Heart left ventricle (tissue), 16 donors: ENCODE results near the gene ULBP3. TPM values are rescaled to one million over a fixed set of nuclear protein-coding genes. Genes with fewer than 3 reads are reported as not detected.

Experiments
- ATAC-seq, 4 donors: fragments of 200-7000 bp; cut with Tn5 transposase; one replicate each; pipeline ENCODE4 v1.9.1; 2020 to 2022; ENCODE audit warnings: moderate library complexity in 4 of 4, mild to moderate bottlenecking in 3 of 4, moderate number of reproducible peaks in 1 of 4
- DNase-seq, 5 donors: peaks; one replicate each; pipeline ENCODE4 v3.0.0-alpha.2; 2020
- H3K27ac ChIP-seq, 12 donors: fragments of 200-600 bp; sonication (generic) in 4 of 12; one replicate each; pipeline versions ENCODE4 v1.5.0 to v1.8.0; 2016 to 2022; ENCODE audit warnings: mild to moderate bottlenecking in 2 of 12
- H3K27me3 ChIP-seq, 9 donors: fragments of 200-600 bp; sonication (generic) in 2 of 9; one replicate each; pipeline versions ENCODE4 v1.5.1 to v1.8.0; 2016 to 2022; ENCODE audit warnings: mild to moderate bottlenecking in 3 of 9
- H3K36me3 ChIP-seq, 9 donors: fragments of 200-600 bp; sonication (generic) in 2 of 9; one replicate each; pipeline versions ENCODE4 v1.5.0 to v1.8.0; 2018 to 2022; ENCODE audit warnings: mild to moderate bottlenecking in 2 of 9
- H3K4me1 ChIP-seq, 12 donors: fragments of 200-600 bp; sonication (generic) in 4 of 12; one replicate each; pipeline versions ENCODE4 v1.5.0 to v1.8.0; 2016 to 2022; ENCODE audit warnings: mild to moderate bottlenecking in 3 of 12
- H3K4me3 ChIP-seq, 12 donors: fragments of 200-600 bp; sonication (generic) in 4 of 12; one replicate each; pipeline versions ENCODE4 v1.5.0 to v1.8.0; 2017 to 2022; ENCODE audit warnings: mild to moderate bottlenecking in 9 of 12, moderate library complexity in 4 of 12
- H3K9me3 ChIP-seq, 12 donors: fragments of 200-600 bp; sonication (generic) in 4 of 12; one replicate each; pipeline versions ENCODE4 v1.5.0 to v1.8.0; 2016 to 2022; ENCODE audit warnings: mild to moderate bottlenecking in 1 of 12
- POLR2A ChIP-seq, 2 donors: fragments of 450-650 bp; IDR thresholded peaks; one replicate each; pipeline ENCODE4 v1.6.1; 2017; ENCODE audit warnings: antibody characterized with exemption in 2 of 2, mild to moderate bottlenecking in 2 of 2, moderate library complexity in 2 of 2
- WGBS, 4 donors: extraction: QIAGEN DNeasy Blood & Tissue Kit in 2 of 4; methylation state at CpG; one replicate each; pipeline versions ENCODE4 v1.1.5 to v1.1.7; 2013 to 2018; 5-methylcytosine and 5-hydroxymethylcytosine counted together
- intact Hi-C, 10 donors: fragments of 100-400 bp; cut with DNase I; formaldehyde crosslinking; loops; one replicate each; pipeline versions ENCODE4 v1.11.1 to v1.14.2; 2022
- long read RNA-seq, 3 donors: library from polyadenylated mRNA; unstranded; transcript quantifications; one replicate each; pipeline ENCODE4 v2.0.0, GENCODE V29; 2020 to 2021
- polyA plus RNA-seq, 2 donors: library from polyadenylated mRNA; stranded (reverse); fragments of 200-250 nt; gene quantifications; one replicate each; pipeline ENCODE4 v1.2.3, GENCODE V29; 2013
- total RNA-seq, 9 donors: library from RNA; depleted of rRNA in 2 of 9; stranded (reverse); fragments of >200 nt in 2 of 9; fragmentation: NEBNext Ultra II Directional in 3 of 9; extraction: Animal tissue kit (Norgen Biotek cat#: 25700) in 3 of 9; gene quantifications; one replicate each; pipeline versions ENCODE4 v1.1.0 to v1.2.4, GENCODE V29; 2016 to 2023
- TF ChIP-seq, protein P1 (sequence below), 12 donors: fragments of 200-600 bp; sonication (generic) in 4 of 12; IDR thresholded peaks; one replicate each; pipeline versions ENCODE4 v1.5.0 to v1.8.0; 2018 to 2022; ENCODE audit warnings: antibody characterized with exemption in 12 of 12, mild to moderate bottlenecking in 5 of 12
- donor health status: ischemic (EF 13 %, LVEDD 7.1; RV severe dilation, severe dysfunction).
- donor health status: healthy with polysubstance abuse.
- donor health status: DM: no; HTN: yes; CAD: no.
- donor health status: DM: no; HTN: no; CAD: no.
- donor health status: ischemic (EF 25% LVEDD 6.9; RV normal size, moderate dysfunction).
- donor health status: ischemic (EF 25% LVEDD 5.7; RV mildly dilated, moderate dysfunction).
- donor health status: healthy.
- donor health status: DM: yes; HTN: yes; CAD: no.
- donor health status: ischemic (EF 35%, LVEDD 5.7; RV mildly dilated, moderate dysfunction).
- donor health status: nonischemic (EF 11% LVEDD 7.7; RV severe dilation, severe dysfunction).
- donor health status: DM: yes; HTN: yes; CAD: no.
- donor health status: PGD.
- donor health status: ischemic (EF 29% LVEDD 5.4; RV normal size, mild dysfunction).
- donor health status: nonischemic (EF 23%, LVEDD 6.1; RV moderate dilation, normal function).

The ULBP3 gene
- 1 to 10 TPM in 6 of 9 donors, under 1 TPM in 3; 0.72 to 1.8 (median 1.3) TPM for total RNA-seq
- 1 to 10 TPM in 1 of 2 donors, not detected in 1; 3.6 TPM for polyA plus RNA-seq
- long read RNA-seq, donor 1 = 0 reads
- long read RNA-seq, donor 2, partial matches to known transcripts = 0 of 2 reads
- long read RNA-seq, donor 2, other reads (novel, unspliced or antisense) = 0 of 2 reads
- long read RNA-seq, donor 3, partial matches to known transcripts = 0 of 4 reads
- long read RNA-seq, donor 3, other reads (novel, unspliced or antisense) = 0 of 4 reads

GRCh38 chr6:150068720-150069648 is at the start of gene ULBP3:
Gene ULBP3, minus strand, starts transcription at chr6:150069121. Its CDS starts 55 bp downstream, at chr6:150069066.
- Histone ChIP-seq H3K36me3 (no peaks in the 10 kb centered on the region), H3K4me3 (peak within 1 kb of the TSS; percentile 18 to 80 (median 70)), H3K27ac (peak within 1 kb of the TSS in 5 of 12 donors; percentile 9 to 57 (median 39)), H3K9me3 (no peaks in the 10 kb centered on the region), H3K4me1 (peaks cover 0 to 13% (median 4%) of the 10 kb centered on the region in 12 donors), H3K27me3 (peaks cover 0 to 2% (median 0%) of the 10 kb centered on the region in 9 donors)
- whole genome bisulfite sequencing, 4 donors = 4 to 15% (median 6%) methylated on average over 39 to 72 of the region's 72 CpGs
- peak in 1 of 2 donors; percentile 80 for TF ChIP-seq POLR2A (IDR thresholded peaks at IDR 0.05)
- TF ChIP-seq, protein P1, sequence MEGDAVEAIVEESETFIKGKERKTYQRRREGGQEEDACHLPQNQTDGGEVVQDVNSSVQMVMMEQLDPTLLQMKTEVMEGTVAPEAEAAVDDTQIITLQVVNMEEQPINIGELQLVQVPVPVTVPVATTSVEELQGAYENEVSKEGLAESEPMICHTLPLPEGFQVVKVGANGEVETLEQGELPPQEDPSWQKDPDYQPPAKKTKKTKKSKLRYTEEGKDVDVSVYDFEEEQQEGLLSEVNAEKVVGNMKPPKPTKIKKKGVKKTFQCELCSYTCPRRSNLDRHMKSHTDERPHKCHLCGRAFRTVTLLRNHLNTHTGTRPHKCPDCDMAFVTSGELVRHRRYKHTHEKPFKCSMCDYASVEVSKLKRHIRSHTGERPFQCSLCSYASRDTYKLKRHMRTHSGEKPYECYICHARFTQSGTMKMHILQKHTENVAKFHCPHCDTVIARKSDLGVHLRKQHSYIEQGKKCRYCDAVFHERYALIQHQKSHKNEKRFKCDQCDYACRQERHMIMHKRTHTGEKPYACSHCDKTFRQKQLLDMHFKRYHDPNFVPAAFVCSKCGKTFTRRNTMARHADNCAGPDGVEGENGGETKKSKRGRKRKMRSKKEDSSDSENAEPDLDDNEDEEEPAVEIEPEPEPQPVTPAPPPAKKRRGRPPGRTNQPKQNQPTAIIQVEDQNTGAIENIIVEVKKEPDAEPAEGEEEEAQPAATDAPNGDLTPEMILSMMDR (IDR thresholded peaks at IDR 0.05) = peak; percentile 21 to 71 (median 53)
- intact Hi-C loops = no loop called here
- peak; percentile 84 to 95 (median 87) for DNase-seq
- peak; percentile 94 to 97 (median 96) for ATAC-seq

DNA sequence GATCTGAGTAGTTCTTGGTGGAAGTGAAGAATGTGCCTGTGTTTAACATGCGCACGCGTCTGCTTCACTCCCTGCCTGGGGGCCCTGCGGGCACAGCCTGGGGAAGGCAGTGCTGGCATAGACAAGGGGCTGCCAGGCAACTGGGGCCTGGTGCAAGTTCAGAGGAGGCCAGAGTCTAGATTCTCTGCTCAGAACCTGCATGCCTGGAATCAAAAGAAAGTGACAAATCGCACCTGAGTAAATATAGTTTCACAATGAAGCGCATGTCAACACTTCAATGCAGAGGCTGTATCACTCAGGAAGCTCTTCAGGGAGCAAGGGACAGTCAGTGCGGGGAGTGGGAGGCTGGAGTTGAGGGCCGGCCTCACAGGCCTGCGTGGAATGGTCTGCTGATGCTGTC is 49.7 kb upstream of the ULBP3 start:
- no peaks in the 10 kb centered on the region for H3K36me3 ChIP-seq
- no peak for DNase-seq
- H3K9me3 ChIP-seq = no peaks in the 10 kb centered on the region
- H3K27me3 ChIP-seq = no peaks in the 10 kb centered on the region
- no peak overlapping the region for H3K4me3 ChIP-seq
- H3K4me1 ChIP-seq = peaks cover 0 to 7% (median 0%) of the 10 kb centered on the region in 12 donors
- H3K27ac ChIP-seq = no peak overlapping the region
- WGBS, 4 donors = 76 to 87% (median 79%) methylated on average over 9 of the region's 9 CpGs
- intact Hi-C loops = no loop called here
- TF ChIP-seq, protein P1 (IDR thresholded peaks at IDR 0.05) = no peak
- no peak for TF ChIP-seq POLR2A (IDR thresholded peaks at IDR 0.05)
- peak in 2 of 4 donors; percentile 18 to 34 for ATAC-seq

DNA sequence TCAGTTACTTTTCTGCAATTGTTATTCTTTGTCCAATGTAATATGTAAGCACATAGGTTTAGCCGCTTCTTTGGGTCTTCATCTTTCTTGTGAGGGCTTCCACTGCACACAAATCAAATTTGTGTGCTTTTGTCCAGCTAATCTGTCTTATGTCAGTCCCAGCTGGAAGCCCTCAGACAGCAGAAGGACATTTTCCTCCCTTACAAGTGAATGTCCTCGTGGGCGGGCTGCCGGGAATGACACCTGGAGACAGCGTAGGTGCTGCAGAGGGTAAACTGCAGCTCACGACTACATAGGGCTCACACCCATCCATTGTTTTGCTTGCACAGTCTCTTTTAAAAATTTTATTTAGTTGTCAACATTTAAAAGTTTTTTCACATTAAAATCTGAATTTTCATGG is 49.3 kb upstream of the ULBP3 start:
- ATAC-seq (no peak), DNase-seq (no peak)
- Histone ChIP-seq H3K27ac (no peak overlapping the region), H3K36me3 (no peaks in the 10 kb centered on the region), H3K4me1 (peaks cover 0 to 7% (median 0%) of the 10 kb centered on the region in 12 donors), H3K4me3 (no peak overlapping the region), H3K27me3 (no peaks in the 10 kb centered on the region), H3K9me3 (no peaks in the 10 kb centered on the region)
- 76 to 89% (median 85%) methylated on average over 6 of the region's 6 CpGs for WGBS, 4 donors
- intact Hi-C loops = no loop called here
- no peak for TF ChIP-seq POLR2A (IDR thresholded peaks at IDR 0.05)
- TF ChIP-seq, protein P1 (IDR thresholded peaks at IDR 0.05) = no peak
